ENCODE measurements around the gene FADS1. TPM values are rescaled to one million over a fixed set of nuclear protein-coding genes. Genes with fewer than 3 reads are reported as not detected.

Gene FADS1
- total RNA-seq, 1 donor from 2014 or later: 155 TPM

- Mint-ChIP-seq H3K4me1 (ENCODE audit: low read depth, unreplicated experiment) (no peaks in the 10 kb centered on the region), H3K36me3 (ENCODE audit: unreplicated experiment) (peaks cover 4% of the 10 kb centered on the region), H3K27me3 (ENCODE audit: unreplicated experiment) (peaks cover 12% of the 10 kb centered on the region), H3K4me3 (ENCODE audit: unreplicated experiment) (no peak overlapping the region), H3K9me3 (ENCODE audit: unreplicated experiment) (peaks cover 7% of the 10 kb centered on the region), H3K27ac (ENCODE audit: unreplicated experiment) (no peak overlapping the region)
- no peak for DNase-seq
- TF ChIP-seq CTCF (IDR thresholded peaks at IDR 0.05; ENCODE audit: partially characterized antibody, unreplicated experiment): no peak
These were observed 46.1 kb upstream of the FADS1 start for GRCh38 chr11:61862714-61863547.

DNA sequence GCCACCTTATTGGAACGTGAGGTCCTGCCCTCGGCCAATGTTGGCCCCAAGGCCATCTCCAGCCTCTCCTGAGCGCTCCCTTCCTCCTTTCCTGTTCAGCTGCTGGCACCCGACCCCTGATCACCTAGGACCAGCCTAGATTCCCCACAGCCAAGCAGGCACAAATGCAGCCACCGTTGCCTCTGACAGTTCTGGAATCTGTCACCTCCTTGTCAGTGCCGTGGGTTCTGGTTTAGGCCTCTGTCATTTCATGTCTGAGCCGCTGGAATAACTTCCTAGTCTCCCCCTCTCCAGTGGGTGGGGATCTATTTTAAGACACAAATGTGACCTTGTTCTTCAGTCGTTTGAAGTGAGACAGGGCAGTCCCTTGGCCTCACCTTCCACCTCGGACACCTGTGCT is 44.8 kb upstream of the FADS1 start:
- H3K4me1 Mint-ChIP-seq (ENCODE audit: low read depth, unreplicated experiment): no peaks in the 10 kb centered on the region
- peaks cover 9% of the 10 kb centered on the region for H3K27me3 Mint-ChIP-seq (ENCODE audit: unreplicated experiment)
- H3K4me3 Mint-ChIP-seq (ENCODE audit: unreplicated experiment): no peak overlapping the region
- TF ChIP-seq CTCF (IDR thresholded peaks at IDR 0.05; ENCODE audit: partially characterized antibody, unreplicated experiment): no peak
- peak overlapping the region; percentile 22 for H3K27ac Mint-ChIP-seq (ENCODE audit: unreplicated experiment)
- DNase-seq: no peak
- H3K36me3 Mint-ChIP-seq (ENCODE audit: unreplicated experiment): peaks cover 4% of the 10 kb centered on the region
- peaks cover 7% of the 10 kb centered on the region for H3K9me3 Mint-ChIP-seq (ENCODE audit: unreplicated experiment)

- Mint-ChIP-seq H3K4me1 (ENCODE audit: low read depth, unreplicated experiment) (peaks cover 4% of the 10 kb centered on the region), H3K36me3 (ENCODE audit: unreplicated experiment) (peaks cover 4% of the 10 kb centered on the region), H3K27me3 (ENCODE audit: unreplicated experiment) (peaks cover 13% of the 10 kb centered on the region), H3K9me3 (ENCODE audit: unreplicated experiment) (peaks cover 5% of the 10 kb centered on the region), H3K27ac (ENCODE audit: unreplicated experiment) (no peak overlapping the region), H3K4me3 (ENCODE audit: unreplicated experiment) (no peak overlapping the region)
- TF ChIP-seq CTCF (IDR thresholded peaks at IDR 0.05; ENCODE audit: partially characterized antibody, unreplicated experiment): no peak
- no peak for DNase-seq
These were observed 43.5 kb upstream of the FADS1 start for GRCh38 chr11:61860054-61860903.

DNA sequence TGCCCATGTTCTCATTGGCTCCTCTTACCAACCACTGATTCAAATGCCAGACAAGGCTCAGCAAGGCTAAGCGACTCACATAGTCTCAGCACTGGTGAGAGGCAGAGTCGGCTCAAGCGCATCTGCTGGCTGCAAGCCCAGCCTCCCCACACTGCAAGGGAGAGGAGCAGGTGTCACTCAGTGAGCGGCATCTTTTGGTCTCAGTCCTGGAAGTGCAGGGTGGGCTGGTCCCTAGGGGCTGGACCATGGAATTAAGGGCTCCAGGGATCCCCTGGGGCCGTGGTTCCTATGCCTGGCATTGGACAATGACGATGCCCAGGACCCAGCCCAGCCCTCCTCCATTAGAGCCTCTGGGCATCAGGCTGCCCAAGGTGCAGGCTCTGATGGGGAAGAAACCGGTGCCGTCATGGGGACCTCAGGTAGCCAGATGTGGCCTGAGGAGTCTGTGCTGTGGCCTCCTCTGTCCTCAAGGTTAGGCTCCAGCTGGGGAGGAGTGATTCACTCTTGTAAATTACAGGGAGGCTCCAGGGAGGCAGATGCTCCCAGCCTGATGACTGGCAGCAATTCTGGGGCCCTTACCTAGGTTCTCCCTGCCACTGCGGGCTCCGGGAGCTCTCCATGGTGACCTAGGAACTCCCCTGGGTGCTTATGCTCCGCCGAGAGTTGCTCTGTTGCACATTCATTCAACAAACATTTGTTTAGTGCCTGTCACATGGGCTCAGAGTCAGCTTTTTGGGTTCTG is 39.3 kb upstream of the FADS1 start:
- H3K27ac Mint-ChIP-seq (ENCODE audit: unreplicated experiment): peak overlapping the region; percentile 75
- TF ChIP-seq CTCF (IDR thresholded peaks at IDR 0.05; ENCODE audit: partially characterized antibody, unreplicated experiment): no peak
- no peak for DNase-seq
- peaks cover 5% of the 10 kb centered on the region for H3K9me3 Mint-ChIP-seq (ENCODE audit: unreplicated experiment)
- peaks cover 6% of the 10 kb centered on the region for H3K27me3 Mint-ChIP-seq (ENCODE audit: unreplicated experiment)
- H3K4me1 Mint-ChIP-seq (ENCODE audit: low read depth, unreplicated experiment): peaks cover 4% of the 10 kb centered on the region
- H3K4me3 Mint-ChIP-seq (ENCODE audit: unreplicated experiment): no peak overlapping the region
- H3K36me3 Mint-ChIP-seq (ENCODE audit: unreplicated experiment): peaks cover 4% of the 10 kb centered on the region

Data from glutamatergic neuron (in vitro differentiated cells).